HG03442 (cell line): ENCODE data around the gene CARMIL1.
A peak's percentile ranks its signal among the peaks of the same experiment; 100 is the strongest.
"Not testable (repeated sequence)": the region's sequence is repeated elsewhere in the genome, so short reads cannot be mapped to it uniquely, and the experiment has no call there.

ENCODE experiments used
- ATAC-seq: cut with Tn5 transposase; IDR thresholded peaks from one replicate; pipeline ENCODE4 v1.9.1; 2021; ENCODE audit warnings: mild to moderate bottlenecking, moderate library complexity; ENCODE audit not compliant: unreplicated experiment

CARMIL1 gene

DNA sequence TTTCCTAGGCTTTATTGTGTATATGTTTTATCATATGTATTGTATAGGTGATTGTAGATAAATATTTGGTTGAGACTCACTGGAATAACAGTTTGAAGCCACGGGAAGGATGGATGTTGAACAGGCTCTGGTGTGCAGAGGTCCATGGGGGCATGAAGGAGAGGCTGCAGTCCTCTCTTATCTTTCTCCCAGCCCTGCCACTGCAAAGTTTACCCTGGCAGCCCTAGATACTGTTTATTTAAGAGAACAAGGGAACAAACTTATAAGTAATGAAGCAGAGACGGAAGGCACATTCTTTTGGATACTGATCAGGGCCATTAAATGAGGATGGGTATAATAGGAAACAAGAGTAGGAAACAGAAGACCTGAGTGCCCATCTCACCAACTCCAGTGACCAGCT is 269.3 kb downstream of the CARMIL1 start:
- no peak for ATAC-seq

DNA sequence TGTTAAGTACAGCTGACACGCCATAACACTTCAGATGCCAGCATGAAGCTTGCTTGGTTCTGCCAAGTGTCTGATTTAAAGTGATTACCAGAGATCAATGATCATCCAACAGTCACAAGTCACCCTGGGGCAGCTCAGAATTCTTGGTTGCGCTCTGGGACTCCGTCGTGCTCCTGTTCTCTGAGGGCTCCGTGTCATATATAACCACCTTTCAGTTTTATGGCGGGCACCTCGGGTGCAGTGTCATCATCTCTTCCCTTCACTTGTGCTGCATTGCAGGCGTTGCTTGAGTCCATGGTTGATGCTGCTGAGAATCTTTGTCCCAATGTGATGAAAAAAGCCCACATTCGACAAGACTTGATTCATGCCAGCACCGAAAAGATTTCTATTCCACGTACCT is 271.5 kb downstream of the CARMIL1 start:
- no peak for ATAC-seq

DNA sequence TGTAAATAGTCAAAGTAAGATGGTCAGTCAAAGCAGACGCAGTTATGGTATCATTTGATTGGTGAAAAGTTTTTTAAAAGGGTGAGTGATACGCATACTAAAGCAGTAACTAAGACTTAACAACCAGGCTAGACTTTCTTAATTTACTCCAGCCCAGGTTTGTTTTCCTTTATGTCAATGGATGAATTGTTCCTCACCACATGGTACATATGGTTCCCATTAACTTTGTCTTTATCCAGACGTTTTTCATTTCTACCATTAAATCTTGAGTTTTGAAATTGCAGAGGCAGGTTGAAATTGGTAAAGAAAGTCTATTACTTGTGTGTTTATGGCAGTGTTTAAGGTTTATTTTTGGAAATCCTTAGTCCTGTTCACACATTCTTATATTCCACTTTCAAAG is 274.3 kb downstream of the CARMIL1 start:
- no peak for ATAC-seq

DNA sequence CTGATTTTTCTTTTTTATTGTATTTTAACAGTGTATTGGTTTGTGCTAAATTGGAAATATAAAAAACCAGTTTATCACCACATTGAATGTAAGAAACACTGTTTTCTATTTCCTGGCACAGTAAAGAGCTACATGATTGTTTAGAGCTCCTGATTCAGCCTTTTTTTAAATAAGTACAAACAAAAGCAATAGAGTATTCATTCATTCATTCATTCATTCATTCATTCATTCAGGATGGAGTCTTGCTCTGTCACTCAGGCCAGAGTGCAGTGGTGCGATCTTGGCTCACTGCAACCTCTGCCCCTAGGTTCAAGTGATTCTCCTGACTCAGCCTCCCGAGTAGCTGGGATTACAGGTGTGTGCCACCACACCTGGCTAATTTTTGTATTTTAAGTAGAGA is 276.0 kb downstream of the CARMIL1 start:
- ATAC-seq = no peak

DNA sequence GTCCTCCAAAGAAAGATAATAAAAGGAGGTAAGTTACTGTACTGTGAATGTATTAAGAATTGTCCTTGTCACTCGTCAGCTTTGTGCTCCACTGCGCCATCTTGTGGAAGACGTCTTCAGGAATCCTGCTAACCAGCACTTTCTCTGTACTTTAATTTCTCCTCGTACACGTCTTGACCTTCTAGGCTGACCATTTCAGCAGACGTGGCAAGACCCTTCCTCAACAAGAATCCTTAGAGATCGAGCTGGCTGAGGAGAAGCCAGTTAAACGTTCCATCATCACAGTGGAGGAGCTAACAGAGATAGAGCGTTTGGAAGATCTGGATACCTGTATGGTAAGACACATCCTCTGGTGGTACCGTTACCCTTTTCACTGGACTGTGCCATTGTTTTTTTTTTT is 277.3 kb downstream of the CARMIL1 start:
- ATAC-seq = peak; percentile 57

DNA sequence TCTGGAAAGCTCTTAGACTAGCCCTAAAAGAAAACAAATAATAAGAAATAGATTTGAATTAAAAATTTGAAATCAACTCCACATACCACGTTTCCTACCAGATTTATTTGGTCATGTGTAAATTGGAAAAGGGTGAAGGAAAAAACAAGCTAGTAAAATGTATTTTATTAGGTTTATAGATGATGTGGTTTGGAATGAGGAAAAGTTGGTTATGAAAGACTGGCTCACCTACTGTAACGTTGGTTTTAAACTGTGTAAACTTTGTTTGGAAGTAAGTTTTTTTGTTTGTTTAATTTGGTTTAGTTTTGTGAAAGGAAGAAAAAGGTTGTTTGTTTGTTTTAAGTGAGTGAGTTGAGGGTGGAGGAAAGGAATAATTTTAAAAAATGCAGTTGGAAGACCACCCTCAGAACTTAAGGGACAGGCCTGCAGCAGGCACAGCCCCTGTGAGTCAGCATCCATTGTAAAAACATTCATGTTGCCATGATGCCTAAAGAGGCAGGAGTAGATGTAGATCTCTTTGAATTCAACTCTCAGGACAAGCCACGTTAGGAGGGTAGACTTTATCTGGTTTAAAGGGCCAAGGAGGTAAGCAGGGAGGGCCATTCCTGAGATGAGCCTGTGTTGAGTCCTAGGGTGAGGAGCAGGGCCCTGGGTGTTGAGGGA is 279.1 kb downstream of the CARMIL1 start:
- no peak for ATAC-seq

DNA sequence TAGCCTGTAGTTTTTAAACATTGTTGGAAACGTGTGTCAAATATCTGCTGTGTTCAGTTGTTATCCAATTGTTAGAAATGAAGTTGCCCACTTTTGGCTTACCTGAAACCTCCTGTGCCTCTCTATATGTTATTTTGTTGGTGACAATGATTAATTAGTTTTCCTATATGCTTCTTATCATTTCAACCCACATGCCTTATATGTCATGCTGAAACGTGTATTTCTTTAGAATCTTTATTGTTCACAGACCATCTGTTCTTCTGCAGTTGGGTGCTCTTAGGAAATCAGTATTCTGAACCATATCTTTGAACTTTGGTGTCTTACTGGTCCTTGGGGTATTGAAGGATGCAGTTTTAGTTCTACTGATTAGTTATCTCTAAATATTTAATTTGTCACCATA is 281.7 kb downstream of the CARMIL1 start:
- ATAC-seq = no peak

DNA sequence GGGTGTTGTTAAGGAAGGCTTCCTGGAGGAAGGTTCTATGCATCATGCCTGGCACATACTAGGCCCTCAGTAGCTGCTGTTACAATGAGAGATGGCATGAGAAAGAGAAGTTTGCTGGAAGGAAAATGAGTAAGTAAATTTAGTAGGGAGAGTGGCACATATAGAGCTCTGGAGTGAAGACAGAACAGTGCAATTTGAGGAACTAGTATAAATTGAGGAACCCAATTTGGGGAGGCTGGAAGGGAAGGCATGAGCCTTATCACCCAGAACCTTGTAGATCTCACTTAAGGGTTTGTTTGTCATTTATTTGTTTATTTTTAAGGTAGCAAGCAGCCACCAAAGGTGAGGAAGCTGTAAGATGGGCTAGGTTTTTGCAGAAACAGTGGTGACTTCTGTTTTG is 285.8 kb downstream of the CARMIL1 start:
- ATAC-seq = no peak

DNA sequence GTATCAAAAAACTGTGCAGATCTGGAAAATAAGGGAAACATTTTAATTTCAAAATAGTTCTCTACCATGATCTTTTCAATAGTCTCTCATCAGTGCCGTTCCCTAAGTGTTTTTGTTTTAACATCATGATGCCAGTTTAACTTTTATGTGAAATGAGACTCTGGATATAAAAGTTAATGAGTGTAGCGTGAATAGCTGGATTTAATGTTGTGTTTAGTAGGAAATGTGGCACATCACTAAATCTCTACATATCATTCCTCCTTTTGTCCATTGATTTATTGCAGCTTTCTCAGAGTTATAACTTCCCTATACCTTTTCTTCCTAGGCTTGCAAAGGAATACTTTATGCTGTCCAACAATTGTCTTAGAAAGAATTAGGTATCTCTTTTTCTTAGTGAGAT is 291.4 kb downstream of the CARMIL1 start:
- ATAC-seq = no peak

DNA sequence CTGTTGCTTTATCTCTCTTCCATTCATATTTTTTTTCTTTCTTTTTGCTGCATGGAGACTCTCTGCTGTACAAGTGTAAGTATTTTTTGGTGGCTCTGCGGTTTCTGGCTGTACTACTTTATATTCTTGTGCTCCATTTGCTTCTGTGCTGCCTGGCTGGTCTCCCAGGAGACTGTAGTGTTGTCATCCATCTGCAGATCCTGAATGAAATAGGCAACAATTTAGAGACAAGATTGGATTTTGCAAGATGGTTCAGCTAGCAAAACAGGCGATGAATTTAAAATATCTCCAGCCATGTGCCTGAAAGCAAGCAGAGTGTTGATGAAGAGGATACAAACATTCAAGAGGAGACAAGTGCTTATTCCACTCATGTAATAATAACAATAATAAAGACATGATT is 297.7 kb downstream of the CARMIL1 start:
- no peak for ATAC-seq

DNA sequence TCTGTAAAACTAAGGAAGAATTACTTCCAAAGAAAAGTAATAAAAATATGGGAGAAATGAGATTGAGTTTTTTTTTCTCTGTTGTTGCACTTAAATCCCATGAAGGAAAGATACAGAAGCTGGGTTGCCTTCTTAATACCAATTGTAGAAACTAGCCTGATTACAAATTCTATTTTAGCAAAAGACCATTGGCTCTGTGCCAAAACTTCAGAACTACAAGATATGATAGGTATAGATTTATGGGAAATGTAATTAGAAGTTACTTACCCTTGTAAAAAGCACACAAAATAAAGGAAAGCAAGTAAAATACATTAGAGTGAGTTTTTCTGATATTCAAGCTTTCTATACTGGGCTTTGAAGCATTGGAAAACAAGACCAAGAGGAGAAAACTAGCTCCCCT is 299.4 kb downstream of the CARMIL1 start:
- ATAC-seq = no peak

DNA sequence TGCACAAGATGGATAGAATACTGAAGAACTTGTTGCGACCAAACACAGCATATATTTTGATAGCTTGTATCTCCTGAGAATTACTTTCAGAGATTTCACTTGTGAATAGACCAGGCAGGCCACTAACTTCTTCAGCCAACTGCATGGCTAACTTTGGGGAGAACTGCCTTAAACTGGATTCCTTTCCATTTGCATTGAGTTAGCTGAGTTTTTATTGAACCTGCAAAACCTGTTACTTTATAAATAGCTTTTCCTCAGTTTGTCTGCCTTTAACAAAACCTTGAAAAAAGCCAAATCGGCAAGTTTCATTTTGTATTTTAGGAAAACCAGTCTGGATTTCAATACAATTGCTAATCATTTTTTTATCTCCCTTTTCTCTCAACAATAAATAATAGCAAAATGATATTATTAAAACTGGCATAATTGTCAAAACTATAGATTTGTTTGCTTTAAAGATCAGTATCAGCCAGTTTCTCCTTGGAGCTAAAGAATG is 300.3 kb downstream of the CARMIL1 start:
- no peak for ATAC-seq

DNA sequence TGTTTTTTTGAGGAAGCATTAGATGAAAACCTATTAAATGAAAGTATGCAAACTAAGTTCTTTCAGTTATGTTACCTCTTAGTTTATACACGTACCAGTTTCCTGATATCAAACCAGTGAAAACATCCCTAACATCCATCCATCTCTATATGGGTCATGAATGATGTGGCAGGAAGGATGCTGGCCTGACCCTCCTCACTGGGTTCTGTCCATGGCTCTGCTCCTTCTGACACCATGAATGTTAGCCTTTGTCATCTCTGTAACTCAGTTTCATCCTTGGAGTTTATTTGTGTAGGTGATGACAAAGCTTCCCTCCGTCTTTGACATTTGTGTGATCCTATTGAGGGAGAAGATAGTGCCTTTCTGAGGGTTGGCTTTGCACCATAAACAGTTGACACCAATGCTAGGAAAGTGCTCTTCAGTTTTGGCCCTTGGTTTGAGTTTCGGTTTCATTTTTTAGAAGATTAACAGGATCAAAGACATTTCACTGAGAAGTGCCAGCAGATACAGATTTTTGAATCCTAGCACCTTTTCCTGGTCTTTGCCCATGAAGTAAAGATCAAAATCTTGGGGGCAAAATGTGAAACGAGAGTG is 300.8 kb downstream of the CARMIL1 start:
- no peak for ATAC-seq

DNA sequence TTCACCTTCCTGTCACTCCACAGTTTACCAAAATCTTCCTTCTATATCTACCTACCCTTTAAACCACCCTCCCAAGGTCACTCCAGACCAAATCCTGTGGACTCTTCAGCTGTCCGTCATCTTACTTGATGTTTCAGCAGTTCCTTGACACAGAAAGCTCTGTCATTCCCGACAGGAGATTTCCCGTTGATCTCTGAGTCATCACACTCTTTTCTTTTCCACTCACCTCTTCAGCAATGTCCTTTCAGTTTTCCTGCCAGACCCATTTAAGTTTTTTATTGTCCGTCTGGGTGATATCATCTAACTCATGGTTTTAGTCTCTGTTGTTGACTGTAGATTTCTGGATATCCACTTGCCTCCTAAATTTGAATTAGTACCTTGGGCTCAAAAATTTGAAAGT is 302.9 kb downstream of the CARMIL1 start:
- no peak for ATAC-seq

DNA sequence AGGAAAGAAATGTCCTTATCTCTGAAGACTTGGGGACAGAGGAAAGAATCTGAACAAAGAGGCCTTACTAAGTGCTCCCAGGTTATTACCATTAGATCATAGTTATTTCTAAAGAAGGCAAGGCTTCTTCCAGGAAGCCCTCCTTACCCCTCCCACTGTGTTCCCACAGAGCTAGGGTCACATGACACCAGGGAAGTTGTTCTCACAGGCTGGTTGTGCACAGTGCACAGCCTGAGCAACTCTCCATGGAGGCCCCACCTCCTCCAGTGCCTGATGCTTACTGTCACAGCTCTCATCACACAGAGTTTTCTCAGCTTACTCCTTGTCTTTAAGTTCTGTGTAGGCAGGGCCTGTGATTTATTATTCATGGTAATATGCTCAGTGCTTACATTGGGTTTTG is 303.9 kb downstream of the CARMIL1 start:
- no peak for ATAC-seq

DNA sequence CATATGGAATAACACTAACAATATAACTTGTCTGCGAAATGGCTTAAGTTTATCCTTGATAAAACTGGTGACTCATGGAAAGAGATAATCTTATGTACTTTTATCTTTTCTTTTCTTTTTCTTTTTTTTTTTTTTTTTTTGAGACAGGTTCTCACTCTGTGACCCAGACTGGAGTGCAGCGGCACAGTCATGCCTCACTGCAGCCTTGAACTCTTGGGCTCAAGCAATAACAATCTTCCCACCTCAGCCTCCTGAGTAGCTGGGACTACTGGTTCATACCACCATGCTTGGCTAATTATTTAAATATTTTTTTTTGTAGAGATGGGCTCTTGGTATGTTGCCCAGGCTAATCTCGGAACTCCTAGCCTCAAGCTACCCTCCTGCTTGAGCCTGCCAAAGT is 304.7 kb downstream of the CARMIL1 start:
- ATAC-seq = no peak

DNA sequence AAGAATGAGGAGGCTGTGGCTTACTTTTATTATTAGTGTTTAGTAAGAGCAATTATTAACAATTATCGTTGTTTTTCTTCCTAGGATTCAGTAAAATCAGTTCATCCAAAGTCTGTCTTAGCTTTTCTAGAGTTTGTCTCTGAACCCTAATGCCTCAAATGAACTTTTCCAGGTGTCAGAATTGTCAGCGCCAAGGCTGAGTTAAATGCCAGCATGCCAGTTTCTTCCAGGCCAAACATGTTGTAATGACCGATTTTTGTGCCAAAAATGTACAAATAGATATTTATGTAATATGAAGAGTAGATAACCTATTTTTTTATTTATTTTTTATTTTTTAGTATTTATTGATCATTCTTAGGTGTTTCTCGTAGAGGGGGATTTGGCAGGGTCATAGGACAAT is 306.1 kb downstream of the CARMIL1 start:
- no peak for ATAC-seq

DNA sequence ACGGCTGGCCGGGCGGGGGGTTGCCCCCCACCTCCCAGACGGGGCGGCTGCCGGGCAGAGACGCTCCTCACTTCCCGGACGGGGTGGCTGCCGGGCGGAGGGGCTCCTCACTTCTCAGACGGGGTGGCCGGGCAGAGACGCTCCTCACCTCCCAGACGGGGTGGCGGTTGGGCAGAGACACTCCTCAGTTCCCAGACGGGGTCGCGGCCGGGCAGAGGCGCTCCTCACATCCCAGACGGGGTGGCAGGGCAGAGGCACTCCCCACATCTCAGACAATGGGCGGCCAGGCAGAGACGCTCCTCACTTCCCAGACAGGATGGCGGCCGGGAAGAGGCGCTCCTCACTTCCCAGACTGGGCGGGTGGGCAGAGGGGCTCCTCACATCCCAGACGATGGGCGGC is 306.9 kb downstream of the CARMIL1 start:
- not testable (repeated sequence) for ATAC-seq

DNA sequence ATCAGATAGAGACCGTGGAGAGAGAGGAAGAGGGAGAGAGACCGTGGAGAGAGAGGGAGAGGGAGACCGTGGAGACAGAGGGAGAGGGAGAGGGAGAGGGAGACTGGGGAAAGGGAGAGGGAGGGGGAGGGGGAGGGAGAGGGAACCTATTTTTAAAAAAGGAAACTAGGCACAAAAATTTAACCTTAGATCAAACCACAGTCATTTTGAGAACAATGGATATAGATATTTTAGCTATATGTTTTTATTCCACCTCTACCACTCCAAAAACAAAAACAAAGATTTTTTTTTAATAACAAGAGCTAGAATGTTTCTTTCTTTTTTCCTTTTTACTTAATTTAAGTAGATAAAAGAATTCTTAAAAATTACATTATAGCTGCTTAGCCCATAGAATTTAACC is 307.8 kb downstream of the CARMIL1 start:
- ATAC-seq = no peak

DNA sequence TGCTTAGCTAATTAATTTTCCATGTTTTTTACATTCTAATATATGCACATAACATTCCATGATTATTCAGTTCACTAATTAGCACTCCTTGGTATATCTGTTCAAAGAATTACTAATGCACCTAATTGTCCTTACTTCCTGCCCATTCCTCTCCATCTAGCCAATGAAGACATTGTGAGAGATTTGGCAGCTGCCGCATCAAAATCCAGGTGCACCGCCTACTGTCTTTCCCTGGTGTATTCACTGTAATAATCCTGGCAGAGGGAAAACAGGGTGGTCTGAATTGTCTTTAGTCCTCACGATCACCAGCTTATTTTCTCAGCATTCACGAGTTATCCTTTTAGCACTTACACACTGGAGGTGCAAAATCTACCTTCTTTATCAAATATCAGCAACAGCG is 311.8 kb downstream of the CARMIL1 start:
- no peak for ATAC-seq

DNA sequence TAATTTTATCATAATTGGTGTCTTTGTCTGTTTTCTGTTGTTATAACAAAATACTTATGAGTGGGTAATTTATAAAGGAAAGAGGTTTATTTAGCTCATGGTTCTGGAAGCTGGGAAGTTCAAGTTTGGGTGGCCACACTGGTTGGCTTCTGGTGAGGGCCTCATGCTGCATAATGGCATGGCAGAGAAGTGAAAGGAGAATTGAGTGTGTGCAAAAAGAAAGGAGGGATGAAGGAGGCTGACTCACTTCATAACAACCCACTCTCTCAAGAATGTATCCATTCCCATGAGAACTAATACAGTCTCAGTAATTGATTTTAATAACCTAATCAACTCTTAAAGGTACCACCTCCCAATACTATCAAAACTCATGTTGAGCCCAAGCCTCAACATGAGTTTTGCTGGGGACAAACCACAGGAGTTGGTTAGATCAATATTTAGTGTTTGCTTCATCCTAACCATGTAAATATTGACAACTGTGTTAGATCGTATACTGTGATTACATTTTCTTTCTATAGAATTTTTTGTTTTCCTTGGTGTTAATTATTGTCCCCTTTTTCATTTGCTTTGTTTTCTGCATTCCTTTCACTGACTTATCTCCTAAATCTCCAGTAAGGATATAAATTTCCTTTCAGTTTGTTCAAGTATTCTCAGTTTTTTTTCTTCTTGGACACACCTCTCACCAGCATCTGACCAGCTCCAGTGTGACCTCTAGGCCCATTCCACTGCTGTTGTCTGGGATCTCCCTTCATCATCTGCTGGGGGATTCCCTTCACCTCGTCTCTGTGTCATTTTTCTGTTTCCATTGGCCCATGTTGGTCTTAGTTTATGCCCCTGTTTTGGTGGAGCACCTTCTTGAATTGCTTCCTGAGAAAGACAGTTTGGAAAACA is 318.0 kb downstream of the CARMIL1 start:
- no peak for ATAC-seq

DNA sequence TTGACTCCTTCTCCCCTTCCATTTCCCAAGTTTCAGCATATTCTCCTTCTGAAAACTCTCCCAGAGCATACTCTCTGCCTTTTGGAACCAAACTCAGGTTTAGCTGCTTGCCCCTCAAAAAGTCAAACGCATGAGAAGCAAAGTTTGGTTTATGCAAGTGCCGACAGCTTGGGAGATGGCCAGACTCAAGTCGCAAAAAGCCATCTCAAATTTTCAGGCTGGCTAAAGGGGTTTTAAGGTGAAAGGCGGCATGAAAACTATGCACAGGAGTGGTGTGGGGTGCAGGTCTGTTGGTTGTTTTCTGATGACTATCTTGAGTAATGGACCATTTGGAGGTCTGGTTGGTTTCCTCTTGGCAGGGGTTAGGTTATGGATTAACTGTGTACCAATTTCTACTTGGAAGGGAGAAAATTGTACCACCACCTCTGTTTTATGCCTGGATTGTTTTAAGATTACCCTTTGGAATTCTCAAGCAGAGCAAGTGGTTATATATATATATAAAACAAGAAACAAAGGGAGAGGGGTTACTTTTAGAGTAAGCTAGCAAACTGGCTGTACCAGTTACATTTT is 320.4 kb downstream of the CARMIL1 start:
- no peak for ATAC-seq
